ENCODE data around the gene SND1.

DNA sequence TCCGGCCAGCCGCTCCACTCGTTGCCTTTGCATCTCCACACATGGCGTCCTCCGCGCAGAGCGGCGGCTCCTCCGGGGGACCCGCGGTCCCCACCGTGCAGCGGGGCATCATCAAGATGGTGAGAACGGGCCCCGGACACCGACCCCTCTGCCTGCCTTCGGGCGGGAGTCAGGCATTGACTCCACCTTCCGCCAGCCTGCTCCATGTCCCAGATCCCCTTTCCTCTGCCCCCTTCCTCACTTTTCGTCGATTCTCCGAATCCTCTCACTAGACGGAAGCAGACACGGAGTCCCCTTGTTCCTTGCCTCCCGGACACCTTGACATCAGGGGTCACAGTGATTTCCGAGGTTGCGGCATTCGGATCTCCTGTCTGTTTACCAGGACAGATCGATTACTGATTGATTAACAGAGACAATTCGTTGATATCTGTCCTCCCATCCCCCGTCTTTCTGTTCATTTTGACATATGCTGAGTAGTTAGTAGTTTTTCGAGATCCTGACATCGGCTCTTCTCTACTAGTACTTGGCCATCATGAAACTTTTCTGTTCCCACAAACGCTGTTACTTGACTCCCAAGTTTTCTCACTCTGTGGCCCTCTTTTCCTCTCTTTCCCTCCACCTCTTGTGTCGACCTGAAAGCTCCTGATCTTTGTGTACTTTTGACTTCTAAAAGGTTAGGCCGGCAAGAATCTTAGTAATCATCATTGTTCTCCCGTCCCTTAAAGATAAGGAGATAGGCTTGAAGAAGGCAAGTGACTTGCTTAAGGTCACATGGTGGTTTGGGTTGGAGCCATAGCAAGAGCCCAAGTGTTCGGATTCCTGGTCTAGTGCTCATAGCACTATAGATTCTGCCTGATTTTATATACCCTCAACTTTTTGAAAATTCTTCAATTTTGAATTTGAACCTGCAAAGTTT, 597 bp downstream of the SND1 start:
- TF ChIP-seq, protein P1, sequence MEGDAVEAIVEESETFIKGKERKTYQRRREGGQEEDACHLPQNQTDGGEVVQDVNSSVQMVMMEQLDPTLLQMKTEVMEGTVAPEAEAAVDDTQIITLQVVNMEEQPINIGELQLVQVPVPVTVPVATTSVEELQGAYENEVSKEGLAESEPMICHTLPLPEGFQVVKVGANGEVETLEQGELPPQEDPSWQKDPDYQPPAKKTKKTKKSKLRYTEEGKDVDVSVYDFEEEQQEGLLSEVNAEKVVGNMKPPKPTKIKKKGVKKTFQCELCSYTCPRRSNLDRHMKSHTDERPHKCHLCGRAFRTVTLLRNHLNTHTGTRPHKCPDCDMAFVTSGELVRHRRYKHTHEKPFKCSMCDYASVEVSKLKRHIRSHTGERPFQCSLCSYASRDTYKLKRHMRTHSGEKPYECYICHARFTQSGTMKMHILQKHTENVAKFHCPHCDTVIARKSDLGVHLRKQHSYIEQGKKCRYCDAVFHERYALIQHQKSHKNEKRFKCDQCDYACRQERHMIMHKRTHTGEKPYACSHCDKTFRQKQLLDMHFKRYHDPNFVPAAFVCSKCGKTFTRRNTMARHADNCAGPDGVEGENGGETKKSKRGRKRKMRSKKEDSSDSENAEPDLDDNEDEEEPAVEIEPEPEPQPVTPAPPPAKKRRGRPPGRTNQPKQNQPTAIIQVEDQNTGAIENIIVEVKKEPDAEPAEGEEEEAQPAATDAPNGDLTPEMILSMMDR (IDR thresholded peaks at IDR 0.05; ENCODE audit: extremely low read depth in 1 of 2, insufficient read depth in 1 of 2, low read depth in 1 of 2, low read length in 2 of 2), result no peak
- TF ChIP-seq EZH2 (IDR thresholded peaks at IDR 0.05; ENCODE audit: borderline replicate concordance, low read depth, low read length, severe bottlenecking), result no peak

Data from endothelial cell of umbilical vein (primary cell).